HG03457 (cell line): Measurements from ENCODE around the gene ZBTB44.
"Not testable (repeated sequence)": the region's sequence is repeated elsewhere in the genome, so short reads cannot be mapped to it uniquely, and the experiment has no call there.

Source experiments
- ATAC-seq: cut with Tn5 transposase; IDR thresholded peaks from one replicate; pipeline ENCODE4 v1.9.1; 2021; ENCODE audit warnings: moderate number of reproducible peaks; ENCODE audit not compliant: unreplicated experiment

ZBTB44 gene

DNA sequence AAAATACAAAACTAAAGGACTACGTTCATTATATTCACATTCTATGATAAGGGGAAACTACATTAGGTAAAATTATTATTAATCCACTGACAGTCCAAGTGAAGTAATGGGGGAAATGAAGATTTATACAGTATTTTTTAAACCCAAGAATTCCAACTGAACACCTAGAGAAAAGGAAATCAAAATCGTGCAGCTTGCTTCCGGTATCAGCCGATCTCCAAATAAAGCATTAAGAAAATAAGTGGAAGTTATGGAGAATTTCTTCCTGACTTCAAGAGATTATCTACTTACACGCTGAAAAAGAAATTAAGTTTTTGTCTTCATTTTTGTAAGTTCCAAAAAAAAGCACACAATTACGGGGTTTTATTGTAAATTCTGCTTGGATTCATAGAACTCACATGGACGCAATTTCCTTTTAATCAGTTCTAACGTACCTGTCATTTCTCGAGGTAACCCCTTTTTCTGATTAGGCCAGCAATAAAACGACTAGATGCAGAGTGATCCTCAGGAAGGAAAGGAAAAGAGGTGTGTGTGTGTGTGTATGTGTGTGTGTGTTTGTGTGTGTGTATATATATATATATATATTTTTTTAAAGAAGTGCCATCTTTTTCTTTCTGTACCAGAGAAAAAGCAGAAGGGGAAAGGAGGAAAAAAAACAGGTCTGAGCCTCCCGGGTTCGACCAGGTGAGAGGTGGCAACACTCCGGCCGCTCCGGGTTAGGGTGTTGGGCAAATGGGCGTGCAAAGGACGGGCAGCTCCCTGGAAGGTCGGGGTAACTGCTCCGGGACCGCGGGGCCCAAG, 1.1 kb downstream of the ZBTB44 start:
- ATAC-seq = no peak

DNA sequence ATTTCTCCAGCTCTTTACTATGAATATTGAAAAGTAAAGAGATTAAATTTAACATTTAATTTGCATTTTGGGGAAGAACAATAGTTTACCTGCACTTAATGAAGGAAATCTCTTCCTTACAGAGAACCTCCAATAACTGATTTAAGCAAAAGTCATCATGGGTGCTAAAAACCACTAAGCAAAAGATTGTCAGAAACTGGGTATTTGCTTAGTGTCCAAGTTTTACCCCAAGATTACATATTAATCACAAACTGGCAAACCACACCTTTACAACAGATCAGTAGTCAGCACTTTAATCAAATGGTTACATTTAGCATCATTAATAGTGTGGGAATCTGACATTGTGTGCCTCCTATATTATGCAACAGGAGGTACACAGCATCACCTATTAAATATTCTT, 2.7 kb downstream of the ZBTB44 start:
- ATAC-seq = no peak

GRCh38 chr11:130310622-130311021, 4.1 kb downstream of the ZBTB44 start:
- no peak for ATAC-seq

DNA sequence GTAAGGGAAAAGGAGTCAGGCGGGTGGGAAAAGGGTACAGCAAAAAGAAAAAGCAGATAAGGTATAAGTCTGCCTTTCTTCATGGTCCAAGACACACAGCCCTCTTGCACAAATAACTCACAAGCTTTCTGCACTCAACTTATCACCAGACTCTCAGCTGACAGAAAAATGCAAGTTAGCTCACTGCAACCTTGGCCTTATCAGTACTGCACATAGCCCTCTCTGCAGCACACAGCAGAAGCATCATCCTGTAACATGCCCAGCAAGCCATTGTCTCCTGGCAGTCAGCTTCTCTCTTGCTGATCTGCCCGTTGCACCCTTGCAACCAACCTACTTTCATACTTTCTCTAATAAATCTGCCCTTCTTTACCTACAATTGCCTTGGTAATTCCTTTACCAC, 5.8 kb downstream of the ZBTB44 start:
- no peak for ATAC-seq

- no peak for ATAC-seq
Measured at GRCh38 chr11:130308059-130308458, 6.7 kb downstream of the ZBTB44 start.

DNA sequence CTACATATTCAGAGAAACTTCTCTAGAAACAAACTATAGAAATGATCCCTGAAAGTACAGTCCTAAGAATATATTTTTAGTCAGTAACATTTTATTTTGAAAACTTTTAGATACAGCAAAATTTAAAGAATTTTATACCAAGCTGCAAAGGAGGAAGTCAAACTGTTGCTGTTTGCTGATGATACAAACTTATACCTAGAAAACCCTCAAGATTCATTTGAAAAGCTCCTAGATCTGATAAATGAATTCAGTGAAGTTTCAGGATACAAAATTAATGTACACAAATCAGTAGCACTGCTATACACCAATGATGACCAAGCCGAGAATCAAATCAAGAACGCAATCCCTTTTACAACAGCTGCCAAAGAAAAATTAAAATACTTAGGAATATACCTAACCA, 10.1 kb downstream of the ZBTB44 start:
- ATAC-seq = no peak

DNA sequence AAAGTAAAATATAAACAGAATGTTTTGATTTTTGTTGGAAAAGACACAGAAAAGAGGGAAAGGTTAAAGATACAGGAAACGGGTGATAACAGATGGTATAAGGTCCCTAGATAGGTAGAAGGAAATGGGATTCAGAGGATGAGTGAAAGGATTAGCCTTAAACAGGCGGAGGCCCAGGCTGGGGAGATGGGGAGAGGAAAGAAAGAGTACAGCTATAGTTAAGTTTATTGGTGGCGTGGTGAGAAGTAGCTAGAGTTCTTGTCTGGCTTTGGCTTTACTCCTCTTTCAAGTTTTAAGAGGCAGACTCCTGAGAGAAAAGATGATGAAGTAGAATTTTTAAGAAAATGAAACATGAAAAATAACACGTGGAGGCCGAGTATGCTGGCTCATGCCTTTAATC, 13.7 kb downstream of the ZBTB44 start:
- no peak for ATAC-seq

DNA sequence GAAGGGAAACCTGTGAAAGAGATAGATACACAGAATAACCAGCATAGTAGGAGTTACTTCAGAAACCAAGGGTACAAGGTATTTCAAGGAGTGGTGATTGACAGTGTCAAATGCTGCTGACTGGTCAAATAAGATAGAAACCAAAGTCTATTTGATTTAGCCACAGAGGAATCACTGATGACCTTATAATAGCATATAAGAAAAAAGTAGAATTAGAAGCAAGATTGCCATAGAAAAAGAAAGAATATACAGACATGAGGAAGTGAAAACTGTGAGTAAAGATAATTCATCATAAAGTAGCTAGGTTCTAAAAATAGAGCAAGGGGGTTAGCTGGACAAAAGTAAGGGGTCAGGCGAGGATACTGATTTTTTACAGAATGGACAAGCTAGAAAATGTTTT, 14.2 kb downstream of the ZBTB44 start:
- ATAC-seq = no peak

DNA sequence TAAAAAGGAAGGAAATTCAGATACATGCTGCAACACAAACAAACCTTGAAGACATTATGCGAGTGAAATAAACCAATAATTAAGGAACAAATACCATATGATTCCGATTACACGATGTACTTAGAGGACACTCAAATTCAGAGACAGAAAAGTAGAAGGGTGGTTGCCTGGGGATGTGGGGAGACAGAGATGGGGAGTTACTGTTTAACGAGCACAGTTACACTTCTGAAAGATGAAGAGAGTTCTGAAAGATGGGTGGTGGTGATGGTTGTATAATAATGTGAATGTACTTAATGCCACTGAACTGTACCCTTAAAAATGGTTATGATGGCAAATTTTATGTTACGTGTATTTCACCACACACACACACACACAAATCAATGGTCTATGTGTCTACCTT, 14.7 kb downstream of the ZBTB44 start:
- ATAC-seq = peak; percentile 58

GRCh38 chr11:130295657-130296056, 19.1 kb downstream of the ZBTB44 start:
- ATAC-seq = no peak

DNA sequence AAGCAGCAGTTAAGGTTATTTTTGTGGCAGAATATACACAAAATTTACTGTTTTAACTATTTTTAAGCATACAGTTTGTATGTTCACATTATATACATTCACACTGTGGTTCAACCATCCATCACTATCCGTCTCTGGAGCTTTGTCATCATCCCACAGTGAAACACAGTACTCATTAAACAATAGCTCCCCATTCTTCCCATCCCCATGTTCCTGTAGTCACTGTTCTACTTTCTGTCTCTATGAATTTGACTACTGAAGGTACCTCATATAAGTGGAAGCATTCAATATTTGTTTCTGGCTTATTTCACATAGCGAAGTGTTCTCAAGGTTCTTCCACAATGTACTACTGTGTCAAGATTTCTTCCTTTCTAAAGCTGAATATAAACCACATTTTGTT, 32.6 kb downstream of the ZBTB44 start:
- ATAC-seq = no peak

DNA sequence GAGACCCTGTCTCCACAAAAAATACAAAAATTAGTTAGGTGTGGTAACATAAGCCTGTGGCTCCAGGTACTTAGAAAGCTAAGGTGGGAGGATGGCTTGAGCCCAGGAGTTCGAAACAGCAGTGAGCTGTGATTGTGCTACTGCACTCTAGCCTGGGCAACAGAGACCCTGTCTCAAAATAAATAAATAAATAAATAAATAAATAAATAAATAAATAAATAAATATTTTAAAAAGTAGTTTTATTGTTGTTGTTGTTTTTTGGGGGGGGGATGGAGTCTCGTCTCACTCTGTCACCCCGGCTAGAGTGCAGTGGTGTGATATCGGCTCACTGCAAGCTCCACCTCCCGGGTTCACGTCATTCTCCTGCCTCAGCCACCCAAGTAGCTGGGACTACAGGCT, 33.4 kb downstream of the ZBTB44 start:
- not testable (repeated sequence) for ATAC-seq

- ATAC-seq = no peak
Measured at GRCh38 chr11:130279989-130280388, 34.7 kb downstream of the ZBTB44 start.

- ATAC-seq = no peak
Measured at GRCh38 chr11:130278745-130279144, 36.0 kb downstream of the ZBTB44 start.

DNA sequence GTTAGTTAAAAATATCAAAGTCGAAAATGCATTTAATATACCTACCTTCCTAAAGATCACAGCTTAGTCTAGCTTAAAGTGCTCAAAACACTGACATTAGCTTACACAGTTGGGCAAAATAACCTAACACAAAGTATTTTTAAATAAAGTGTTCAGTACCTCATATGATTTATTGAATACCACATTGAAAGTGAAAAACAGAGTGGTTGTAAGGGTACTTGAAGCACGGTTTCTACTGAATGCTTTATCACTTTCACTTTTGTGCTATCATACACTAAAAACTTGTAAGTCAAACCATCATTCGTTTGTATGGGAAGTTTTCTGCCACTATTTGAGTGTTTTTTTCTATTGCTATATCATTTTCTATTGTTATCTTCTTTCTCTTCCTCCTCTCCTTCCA, 36.6 kb downstream of the ZBTB44 start:
- ATAC-seq = peak; percentile 68

DNA sequence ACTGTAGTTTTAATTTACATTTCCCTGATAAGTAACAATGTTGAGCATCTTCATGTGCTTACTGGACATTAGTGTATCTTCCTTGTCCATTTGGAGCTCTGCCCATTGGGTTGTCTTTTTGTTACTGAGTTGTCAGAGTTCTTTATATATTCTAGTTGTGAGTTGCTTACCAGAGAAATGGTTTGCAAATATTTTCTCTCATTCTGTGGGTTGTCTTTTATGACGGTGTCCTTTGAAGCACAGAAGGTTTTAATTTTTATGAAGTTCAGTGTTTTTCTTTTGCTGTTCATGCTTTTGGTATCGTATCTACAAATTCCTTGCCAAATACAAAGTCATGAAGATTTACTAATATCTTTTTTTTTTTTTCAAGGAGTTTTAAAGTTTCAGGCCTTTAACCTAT, 42.4 kb downstream of the ZBTB44 start:
- no peak for ATAC-seq

GRCh38 chr11:130269326-130269943, 45.3 kb downstream of the ZBTB44 start:
- peak; percentile 73 for ATAC-seq

- no peak for ATAC-seq
Measured at GRCh38 chr11:130263351-130263750, 51.4 kb downstream of the ZBTB44 start.

DNA sequence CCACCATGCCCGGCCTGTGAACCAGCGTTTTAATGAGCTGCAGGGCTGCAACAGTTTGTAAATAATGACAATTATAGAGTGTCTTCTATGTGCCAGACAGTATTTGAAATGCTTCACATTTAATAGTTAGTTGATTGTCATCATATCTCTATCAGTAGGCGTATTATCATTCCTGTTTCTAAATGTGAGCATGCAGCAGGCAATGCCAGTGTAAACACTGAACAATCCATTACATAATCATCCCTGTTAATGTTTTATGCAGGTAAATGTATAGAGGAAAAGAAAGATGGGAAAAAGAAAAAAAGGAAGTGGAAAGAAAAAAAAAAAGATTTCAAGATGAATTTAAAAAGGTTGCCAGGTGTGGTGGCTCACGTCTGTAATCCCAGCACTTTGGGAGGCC, 52.3 kb downstream of the ZBTB44 start:
- ATAC-seq = no peak

- no peak for ATAC-seq
Measured at GRCh38 chr11:130261571-130261970, 53.1 kb downstream of the ZBTB44 start.

- no peak for ATAC-seq
Measured at GRCh38 chr11:130260742-130261141, 54.0 kb downstream of the ZBTB44 start.

- ATAC-seq = no peak
Measured at GRCh38 chr11:130260080-130260627, 54.6 kb downstream of the ZBTB44 start.
